DOHH2 (cell line): Measurements from ENCODE around the gene CYS1.

ENCODE experiments used
- EZH2phosphoT487 ChIP-seq: fragments of 200-600 bp; sonication (generic); IDR thresholded peaks from 2 replicates; pipeline ENCODE4 v1.6.1; 2017; ENCODE audit warnings: borderline replicate concordance, mild to moderate bottlenecking, antibody characterized with exemption, low read length, moderate library complexity, mixed read lengths
- TF ChIP-seq, protein P1 (sequence below): fragments of 200-600 bp; sonication (generic); IDR thresholded peaks from one replicate; pipeline ENCODE4 v1.5.1; 2014; ENCODE audit warnings: antibody characterized with exemption, mild to moderate bottlenecking, low read depth, low read length; ENCODE audit not compliant: poor library complexity, severe bottlenecking

- TF ChIP-seq, protein P1, sequence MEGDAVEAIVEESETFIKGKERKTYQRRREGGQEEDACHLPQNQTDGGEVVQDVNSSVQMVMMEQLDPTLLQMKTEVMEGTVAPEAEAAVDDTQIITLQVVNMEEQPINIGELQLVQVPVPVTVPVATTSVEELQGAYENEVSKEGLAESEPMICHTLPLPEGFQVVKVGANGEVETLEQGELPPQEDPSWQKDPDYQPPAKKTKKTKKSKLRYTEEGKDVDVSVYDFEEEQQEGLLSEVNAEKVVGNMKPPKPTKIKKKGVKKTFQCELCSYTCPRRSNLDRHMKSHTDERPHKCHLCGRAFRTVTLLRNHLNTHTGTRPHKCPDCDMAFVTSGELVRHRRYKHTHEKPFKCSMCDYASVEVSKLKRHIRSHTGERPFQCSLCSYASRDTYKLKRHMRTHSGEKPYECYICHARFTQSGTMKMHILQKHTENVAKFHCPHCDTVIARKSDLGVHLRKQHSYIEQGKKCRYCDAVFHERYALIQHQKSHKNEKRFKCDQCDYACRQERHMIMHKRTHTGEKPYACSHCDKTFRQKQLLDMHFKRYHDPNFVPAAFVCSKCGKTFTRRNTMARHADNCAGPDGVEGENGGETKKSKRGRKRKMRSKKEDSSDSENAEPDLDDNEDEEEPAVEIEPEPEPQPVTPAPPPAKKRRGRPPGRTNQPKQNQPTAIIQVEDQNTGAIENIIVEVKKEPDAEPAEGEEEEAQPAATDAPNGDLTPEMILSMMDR: no peak
- TF ChIP-seq EZH2phosphoT487: no peak
These were observed 9.5 kb upstream of the CYS1 start for GRCh38 chr2:10089565-10090190.
